ENCODE results near the gene RIPOR2. TPM values are rescaled to one million over a fixed set of nuclear protein-coding genes. Genes with fewer than 3 reads are reported as not detected.

RIPOR2 gene
- total RNA-seq, 1 experiment from 2014 or later = 5.0 TPM

DNA sequence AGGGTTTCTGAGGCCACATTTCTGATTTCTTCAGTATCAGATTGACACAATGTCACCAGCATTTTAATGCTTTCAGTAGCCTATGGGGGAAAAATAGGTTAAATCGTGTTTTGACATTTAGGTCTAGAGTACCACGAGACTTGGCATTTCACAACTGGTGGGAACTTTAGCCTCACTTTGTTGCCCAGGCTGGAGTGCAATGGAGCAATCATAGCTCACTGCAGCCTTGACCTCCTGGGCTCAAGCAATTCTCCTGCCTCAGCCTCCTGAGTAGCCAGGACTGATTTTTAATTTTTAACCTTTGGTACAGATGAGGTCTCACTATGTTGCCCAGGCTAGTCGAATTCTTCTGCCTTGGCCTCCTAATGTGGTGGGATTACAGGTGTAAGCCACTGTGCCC, 126.0 kb downstream of the RIPOR2 start:
- Histone ChIP-seq H3K9ac (ENCODE audit: extremely low read depth, insufficient read length, low read length) (no peak overlapping the region), H3K79me2 (ENCODE audit: insufficient read depth, low read length) (no peaks in the 10 kb centered on the region), H3K18ac (ENCODE audit: insufficient read length, low read depth, low read length) (no peak overlapping the region), H3K27me3 (ENCODE audit: insufficient read depth, low read length) (no peaks in the 10 kb centered on the region), H3K14ac (ENCODE audit: insufficient read depth, low read length) (no peak overlapping the region), H3K79me1 (ENCODE audit: insufficient read depth, low read depth, low read length, poor library complexity, severe bottlenecking) (no peaks in the 10 kb centered on the region), H3K4me2 (ENCODE audit: insufficient read depth, insufficient read length, low read length) (no peak overlapping the region), H3K4me1 (ENCODE audit: insufficient read depth, low read length) (no peaks in the 10 kb centered on the region), H2AK5ac (ENCODE audit: insufficient read length, low read length) (no peak overlapping the region), H4K91ac (ENCODE audit: insufficient read length, low read depth, low read length) (no peak overlapping the region), H2BK120ac (ENCODE audit: low read depth, low read length, poor library complexity, severe bottlenecking) (no peak overlapping the region), H3K23me2 (ENCODE audit: insufficient read length, low read depth, low read length, poor library complexity, severe bottlenecking) (no peaks in the 10 kb centered on the region), H3K56ac (ENCODE audit: insufficient read length, low read depth, low read length) (no peak overlapping the region), H4K8ac (replicated peaks; ENCODE audit: insufficient read length, low read depth, low read length) (no peak overlapping the region), H2BK5ac (ENCODE audit: insufficient read length, low read length) (no peak overlapping the region), H3K23ac (ENCODE audit: insufficient read length, low read depth, low read length) (no peak overlapping the region), H3T11ph (ENCODE audit: low read length) (no peak overlapping the region), H4K5ac (ENCODE audit: insufficient read length, low read depth, low read length) (no peak overlapping the region), H4K20me1 (ENCODE audit: control insufficient read depth, insufficient read depth, insufficient read length) (no peaks in the 10 kb centered on the region), H2BK12ac (ENCODE audit: insufficient read length, low read depth, low read length) (no peak overlapping the region), H3K9me3 (ENCODE audit: control insufficient read depth, low read depth, low read length) (no peaks in the 10 kb centered on the region), H2BK20ac (ENCODE audit: low read depth, low read length, poor library complexity, severe bottlenecking) (no peak overlapping the region), H3K4ac (ENCODE audit: low read depth, low read length) (no peak overlapping the region), H2AFZ (ENCODE audit: low read length) (no peak overlapping the region), H2BK15ac (ENCODE audit: low read depth, low read length) (no peak overlapping the region), H3K27ac (ENCODE audit: insufficient read length, low read depth, low read length) (no peak overlapping the region)
- Mint-ChIP-seq H3K9me3 (no peaks in the 10 kb centered on the region), H3K4me3 (no peak overlapping the region), H3K27me3 (ENCODE audit: low read depth) (no peaks in the 10 kb centered on the region), H3K27ac (no peak overlapping the region), H3K36me3 (ENCODE audit: insufficient read depth in 1 of 3, low read depth in 3 of 3) (0 out of 7 replicates have a peak, but pooled peaks cover 0 to 3% (median 0%) of the 10 kb centered on the region in 3 experiments), H3K4me1 (no peaks in the 10 kb centered on the region)
- TF ChIP-seq, protein P1, sequence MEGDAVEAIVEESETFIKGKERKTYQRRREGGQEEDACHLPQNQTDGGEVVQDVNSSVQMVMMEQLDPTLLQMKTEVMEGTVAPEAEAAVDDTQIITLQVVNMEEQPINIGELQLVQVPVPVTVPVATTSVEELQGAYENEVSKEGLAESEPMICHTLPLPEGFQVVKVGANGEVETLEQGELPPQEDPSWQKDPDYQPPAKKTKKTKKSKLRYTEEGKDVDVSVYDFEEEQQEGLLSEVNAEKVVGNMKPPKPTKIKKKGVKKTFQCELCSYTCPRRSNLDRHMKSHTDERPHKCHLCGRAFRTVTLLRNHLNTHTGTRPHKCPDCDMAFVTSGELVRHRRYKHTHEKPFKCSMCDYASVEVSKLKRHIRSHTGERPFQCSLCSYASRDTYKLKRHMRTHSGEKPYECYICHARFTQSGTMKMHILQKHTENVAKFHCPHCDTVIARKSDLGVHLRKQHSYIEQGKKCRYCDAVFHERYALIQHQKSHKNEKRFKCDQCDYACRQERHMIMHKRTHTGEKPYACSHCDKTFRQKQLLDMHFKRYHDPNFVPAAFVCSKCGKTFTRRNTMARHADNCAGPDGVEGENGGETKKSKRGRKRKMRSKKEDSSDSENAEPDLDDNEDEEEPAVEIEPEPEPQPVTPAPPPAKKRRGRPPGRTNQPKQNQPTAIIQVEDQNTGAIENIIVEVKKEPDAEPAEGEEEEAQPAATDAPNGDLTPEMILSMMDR (conservative IDR thresholded peaks at IDR 0.05) = no peak
- no CpG with 5 or more reads among the region's 3 CpGs for WGBS (ENCODE audit: extremely low coverage, insufficient read length, low lambda C conversion rate)
- DNase-seq = no peak

All from H9 (cell line).